Measurements from ENCODE around the gene PORCN.

- no peak for TF ChIP-seq POLR2AphosphoS5 (IDR thresholded peaks at IDR 0.05)
- TF ChIP-seq CTCF (IDR thresholded peaks at IDR 0.05 in 8 of 11, conservative IDR thresholded peaks at IDR 0.05 in 3 of 11), result no peak
- TF ChIP-seq POLR2A (IDR thresholded peaks at IDR 0.05), result no peak
Observed at GRCh38 chrX:48472851-48473703, 35.7 kb upstream of the PORCN start.
